Astrocyte (in vitro differentiated cells and primary cell): ENCODE measurements around the gene VAMP1. TPM values are rescaled to one million over a fixed set of nuclear protein-coding genes. Genes with fewer than 3 reads are reported as not detected.

ENCODE experiments used
- DNase-seq: peaks from one replicate; pipeline ENCODE4 v3.0.0-alpha.2; 2010; ENCODE audit warnings: low read depth
- FAIRE-seq: peaks from 2 replicates; lab custom pipeline; 2011; peaks lifted over from hg19 to GRCh38; lab: Jason Lieb, UNC
- H2AFZ ChIP-seq: 2 replicates; pipeline ENCODE4 v1.6.0; 2012; ENCODE audit warnings: low read depth, low read length, inconsistent platforms
- H3K27ac ChIP-seq: 2 replicates; pipeline ENCODE4 v1.5.1; 2011; ENCODE audit warnings: low read depth, low read length, inconsistent platforms
- H3K27me3 ChIP-seq: 2 replicates; pipeline ENCODE4 v1.6.0; 2011; ENCODE audit warnings: low read length, inconsistent platforms; ENCODE audit not compliant: insufficient read depth
- H3K36me3 ChIP-seq: 2 replicates; pipeline ENCODE4 v1.5.1; 2011; ENCODE audit warnings: low read length, inconsistent platforms; ENCODE audit not compliant: insufficient read depth
- H3K4me1 ChIP-seq: 2 replicates; pipeline ENCODE4 v1.5.1; 2011; ENCODE audit warnings: low read length, inconsistent platforms; ENCODE audit not compliant: insufficient read depth
- H3K4me2 ChIP-seq: 2 replicates; pipeline ENCODE4 v1.6.0; 2012; ENCODE audit warnings: low read length, inconsistent platforms
- H3K4me3 ChIP-seq: 2 replicates; pipeline ENCODE4 v1.5.1; 2011; ENCODE audit warnings: low read depth, mild to moderate bottlenecking, low read length, inconsistent platforms; ENCODE audit not compliant: insufficient read depth
- H3K79me2 ChIP-seq: 2 replicates; pipeline ENCODE4 v1.6.0; 2012; ENCODE audit warnings: mild to moderate bottlenecking, low read length, inconsistent platforms; ENCODE audit not compliant: insufficient read depth
- H3K9ac ChIP-seq: 2 replicates; pipeline ENCODE4 v1.6.0; 2012; ENCODE audit warnings: mild to moderate bottlenecking, low read length, inconsistent platforms
- H3K9me3 ChIP-seq: 2 replicates; pipeline ENCODE4 v1.5.1; 2012; ENCODE audit warnings: low read depth, mild to moderate bottlenecking, low read length, inconsistent platforms; ENCODE audit not compliant: insufficient read depth
- H4K20me1 ChIP-seq: 2 replicates; pipeline ENCODE4 v1.6.0; 2012; ENCODE audit warnings: low read length, inconsistent platforms; ENCODE audit not compliant: insufficient read depth
- H3K27ac Mint-ChIP-seq: one replicate; pipeline ENCODE4 v1.8.0; 2021; ENCODE audit warnings: mild to moderate bottlenecking, mixed read lengths; ENCODE audit not compliant: unreplicated experiment
- H3K27me3 Mint-ChIP-seq: one replicate; pipeline ENCODE4 v1.8.0; 2021; ENCODE audit warnings: low read depth, mixed read lengths; ENCODE audit not compliant: unreplicated experiment
- H3K36me3 Mint-ChIP-seq: one replicate; pipeline ENCODE4 v1.8.0; 2021; ENCODE audit warnings: low read depth, mixed read lengths; ENCODE audit not compliant: unreplicated experiment
- H3K4me1 Mint-ChIP-seq: one replicate; pipeline ENCODE4 v1.8.0; 2021; ENCODE audit warnings: low read depth, mixed read lengths; ENCODE audit not compliant: unreplicated experiment
- H3K4me3 Mint-ChIP-seq: one replicate; pipeline ENCODE4 v1.8.0; 2021; ENCODE audit warnings: mild to moderate bottlenecking, moderate library complexity, mixed read lengths; ENCODE audit not compliant: unreplicated experiment
- H3K9me3 Mint-ChIP-seq: one replicate; pipeline ENCODE4 v1.8.0; 2021; ENCODE audit warnings: mild to moderate bottlenecking, mixed read lengths; ENCODE audit not compliant: unreplicated experiment
- CTCF ChIP-seq: IDR thresholded peaks from 2 replicates; pipeline ENCODE4 v1.5.1; 2011; ENCODE audit warnings: low read depth, mild to moderate bottlenecking, inconsistent platforms, low read length, moderate library complexity; ENCODE audit not compliant: insufficient read depth
- EZH2 ChIP-seq: IDR thresholded peaks from 2 replicates; pipeline ENCODE4 v1.6.1; 2012; ENCODE audit warnings: mild to moderate bottlenecking, low read length, inconsistent platforms; ENCODE audit not compliant: insufficient read depth
- total RNA-seq: library from RNA; stranded (reverse); gene quantifications from 2 replicates; pipeline ENCODE4 v1.2.1, GENCODE V29; 2021

VAMP1 gene
- total RNA-seq, 1 donor from 2014 or later = 23.1 TPM

GRCh38 chr12:6463858-6464257 is 6.6 kb downstream of the VAMP1 start:
- Mint-ChIP-seq H3K4me1 (peaks cover 10% of the 10 kb centered on the region), H3K36me3 (peaks cover 40% of the 10 kb centered on the region), H3K9me3 (no peaks in the 10 kb centered on the region), H3K27ac (no peak overlapping the region), H3K4me3 (no peak overlapping the region), H3K27me3 (no peaks in the 10 kb centered on the region)
- Histone ChIP-seq H3K4me1 (peaks cover 3% of the 10 kb centered on the region), H3K9me3 (no peaks in the 10 kb centered on the region), H3K4me2 (no peak overlapping the region), H4K20me1 (peaks cover 25% of the 10 kb centered on the region), H3K27ac (no peak overlapping the region), H3K4me3 (no peak overlapping the region), H2AFZ (no peak overlapping the region), H3K79me2 (peaks cover 11% of the 10 kb centered on the region), H3K9ac (no peak overlapping the region), H3K27me3 (no peaks in the 10 kb centered on the region), H3K36me3 (peaks cover 22% of the 10 kb centered on the region)
- TF ChIP-seq CTCF (no peak), EZH2 (no peak)
- FAIRE-seq (no peak), DNase-seq (no peak)

DNA sequence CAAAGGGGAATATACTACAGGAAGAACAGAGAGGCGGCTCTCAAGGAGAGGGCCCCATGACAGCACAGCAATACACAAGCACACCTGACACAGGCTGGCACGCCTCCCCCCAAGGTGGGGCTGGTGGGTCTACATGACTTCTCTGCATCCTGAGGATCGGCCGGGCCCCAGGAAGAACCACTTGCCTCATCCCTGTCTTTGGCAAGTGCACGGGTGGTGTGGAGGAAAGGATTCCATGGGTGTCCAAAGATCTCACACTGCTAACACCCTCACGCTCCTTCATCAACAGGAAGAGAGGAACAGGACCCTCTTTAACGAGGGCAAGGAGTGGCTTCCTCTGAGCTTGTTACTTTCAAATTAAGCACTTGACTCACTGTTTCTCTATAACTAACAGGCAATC is 7.3 kb downstream of the VAMP1 start:
- no peaks in the 10 kb centered on the region for H3K9me3 ChIP-seq
- Mint-ChIP-seq H3K9me3 (no peaks in the 10 kb centered on the region), H3K4me1 (peaks cover 5% of the 10 kb centered on the region), H3K4me3 (no peak overlapping the region), H3K27ac (no peak overlapping the region), H3K27me3 (no peaks in the 10 kb centered on the region), H3K36me3 (peaks cover 40% of the 10 kb centered on the region)
- H3K4me3 ChIP-seq = no peak overlapping the region
- peaks cover 20% of the 10 kb centered on the region for H4K20me1 ChIP-seq
- H3K27me3 ChIP-seq = no peaks in the 10 kb centered on the region
- TF ChIP-seq CTCF (no peak), EZH2 (no peak)
- FAIRE-seq = no peak
- no peak overlapping the region for H3K4me2 ChIP-seq
- H3K27ac ChIP-seq = no peak overlapping the region
- H3K9ac ChIP-seq = no peak overlapping the region
- peaks cover 22% of the 10 kb centered on the region for H3K36me3 ChIP-seq
- no peak for DNase-seq
- H2AFZ ChIP-seq = no peak overlapping the region
- H3K79me2 ChIP-seq = peaks cover 6% of the 10 kb centered on the region
- H3K4me1 ChIP-seq = no peaks in the 10 kb centered on the region

DNA sequence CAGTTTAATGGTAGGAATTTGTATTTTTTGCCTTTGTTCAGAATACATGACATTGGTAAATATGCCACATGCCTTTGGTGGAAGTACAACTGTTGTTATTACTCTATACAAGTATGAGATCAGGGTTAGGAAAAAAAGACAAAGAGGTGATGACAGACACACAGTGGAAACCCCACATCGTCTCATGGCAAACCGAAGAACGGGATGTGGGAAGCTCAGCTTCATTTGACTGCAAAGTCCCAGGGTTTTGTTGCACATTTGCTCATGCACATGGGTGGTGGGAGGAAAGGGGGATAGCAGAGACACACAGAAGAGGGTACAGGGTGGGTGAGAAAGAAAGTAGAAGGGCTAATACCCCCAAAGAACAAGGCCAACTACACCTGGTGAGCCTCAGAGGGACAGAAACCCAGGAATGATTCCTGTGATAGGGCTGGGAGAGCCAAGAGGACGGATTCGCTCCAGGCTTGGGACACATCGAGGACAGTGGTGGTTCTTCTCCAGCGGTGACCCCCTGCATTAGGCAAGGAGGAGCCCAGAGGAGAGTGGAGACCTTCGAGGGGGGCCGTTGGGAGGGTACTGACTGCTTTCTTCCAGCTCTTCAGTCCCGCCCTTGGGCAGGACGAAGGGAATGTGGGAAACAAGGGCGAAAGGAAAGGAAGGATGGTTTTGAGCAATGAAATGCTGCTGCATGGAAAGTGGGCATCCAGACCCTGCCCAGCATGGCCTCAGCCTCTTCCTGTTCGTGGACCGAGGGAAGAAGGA is 8.1 kb downstream of the VAMP1 start:
- Histone ChIP-seq H3K4me2 (no peak overlapping the region), H3K9ac (no peak overlapping the region), H2AFZ (no peak overlapping the region), H3K79me2 (no peaks in the 10 kb centered on the region), H3K27ac (no peak overlapping the region), H4K20me1 (peaks cover 17% of the 10 kb centered on the region), H3K9me3 (no peaks in the 10 kb centered on the region), H3K4me1 (no peaks in the 10 kb centered on the region), H3K36me3 (peaks cover 22% of the 10 kb centered on the region), H3K27me3 (no peaks in the 10 kb centered on the region), H3K4me3 (no peak overlapping the region)
- H3K4me3 Mint-ChIP-seq = no peak overlapping the region
- H3K4me1 Mint-ChIP-seq = no peaks in the 10 kb centered on the region
- no peak overlapping the region for H3K27ac Mint-ChIP-seq
- H3K9me3 Mint-ChIP-seq = no peaks in the 10 kb centered on the region
- no peaks in the 10 kb centered on the region for H3K27me3 Mint-ChIP-seq
- peaks cover 41% of the 10 kb centered on the region for H3K36me3 Mint-ChIP-seq
- FAIRE-seq (no peak), DNase-seq (no peak)
- TF ChIP-seq CTCF (no peak), EZH2 (no peak)
